Measurements from ENCODE around the gene AP1S3.
"Not testable (repeated sequence)": the region's sequence is repeated elsewhere in the genome, so short reads cannot be mapped to it uniquely, and the experiment has no call there.

AP1S3 gene

DNA sequence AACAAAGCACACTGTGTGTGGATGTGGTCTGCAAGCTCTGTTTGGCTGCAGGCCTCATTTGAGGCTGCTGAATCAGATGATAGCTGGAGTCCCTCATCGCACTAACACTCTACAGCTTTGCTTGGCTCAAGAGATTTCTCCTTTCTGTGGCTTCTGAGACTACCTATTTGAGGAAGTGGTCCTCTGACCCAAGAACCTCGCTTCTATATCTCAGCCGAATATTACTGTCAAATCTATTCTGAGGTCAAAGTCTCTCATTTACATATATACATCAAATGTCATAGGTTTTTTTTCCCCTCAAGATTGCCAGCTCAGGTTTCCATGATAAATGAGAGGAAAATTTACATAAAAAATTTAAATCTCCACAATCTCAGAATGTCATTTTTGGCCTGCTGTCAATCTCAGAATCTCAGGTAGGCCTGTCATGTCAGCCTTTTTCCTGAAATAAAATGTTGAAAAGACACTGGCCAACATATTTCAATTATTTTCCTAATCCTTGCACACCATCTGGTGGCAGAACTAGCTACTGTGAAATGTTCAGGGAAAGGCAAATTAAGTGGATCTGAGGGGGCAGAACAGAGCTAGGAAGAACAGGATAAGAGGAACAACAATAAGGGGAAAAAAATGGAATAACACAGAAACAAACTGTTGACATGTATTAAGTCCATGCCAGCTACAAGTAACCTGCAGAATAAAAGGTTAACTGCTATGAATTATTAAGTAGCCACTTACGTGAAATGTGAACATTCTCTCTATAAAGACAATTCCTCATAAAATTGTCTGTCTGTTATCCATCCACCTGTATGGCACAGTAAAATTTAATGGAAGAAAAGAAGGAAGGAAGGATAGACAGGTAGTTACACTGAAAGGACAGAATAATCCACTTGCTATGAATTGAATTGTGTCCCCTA is 39.3 kb downstream of the AP1S3 start:
- no peak for DNase-seq

DNA sequence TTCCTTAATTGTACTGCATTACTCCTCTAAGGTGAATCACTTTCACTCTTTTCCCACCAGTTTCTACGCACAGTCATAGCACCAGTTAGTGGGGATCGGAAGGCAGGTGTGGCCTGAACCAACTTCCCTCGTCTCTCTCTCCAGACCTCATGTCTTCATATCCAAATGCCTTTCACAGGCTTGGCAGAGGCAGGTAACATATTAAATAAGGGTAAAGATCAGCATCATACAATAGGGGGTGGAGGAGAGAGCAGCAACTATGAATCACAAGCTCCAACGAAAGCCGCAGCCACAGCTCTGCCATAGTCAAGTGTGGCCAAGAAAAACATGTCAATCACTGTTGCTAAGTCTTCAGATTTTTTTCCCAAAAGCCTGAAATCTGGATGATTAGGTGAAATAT is 40.3 kb downstream of the AP1S3 start:
- DNase-seq = no peak

- DNase-seq = no peak
Measured at GRCh38 chr2:223789423-223789822, 48.0 kb downstream of the AP1S3 start.

DNA sequence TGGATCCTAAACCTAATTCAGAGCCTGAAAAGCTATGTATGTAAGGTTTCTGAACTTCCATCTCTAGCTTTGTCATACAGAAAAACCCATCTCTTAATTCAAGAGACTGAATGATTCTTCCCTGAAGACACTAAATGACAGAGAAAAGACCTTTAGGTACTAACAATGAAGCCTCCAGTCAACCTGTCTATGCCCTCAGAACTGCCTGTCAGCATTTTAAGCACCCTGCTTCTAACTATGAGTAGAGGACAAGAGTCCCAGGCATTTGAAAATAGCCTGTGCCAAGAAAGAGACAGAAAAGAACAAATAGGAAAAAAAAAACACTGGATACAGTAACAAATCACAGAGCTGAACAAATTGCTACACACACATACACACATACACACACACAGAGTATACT is 48.6 kb downstream of the AP1S3 start:
- DNase-seq = no peak

DNA sequence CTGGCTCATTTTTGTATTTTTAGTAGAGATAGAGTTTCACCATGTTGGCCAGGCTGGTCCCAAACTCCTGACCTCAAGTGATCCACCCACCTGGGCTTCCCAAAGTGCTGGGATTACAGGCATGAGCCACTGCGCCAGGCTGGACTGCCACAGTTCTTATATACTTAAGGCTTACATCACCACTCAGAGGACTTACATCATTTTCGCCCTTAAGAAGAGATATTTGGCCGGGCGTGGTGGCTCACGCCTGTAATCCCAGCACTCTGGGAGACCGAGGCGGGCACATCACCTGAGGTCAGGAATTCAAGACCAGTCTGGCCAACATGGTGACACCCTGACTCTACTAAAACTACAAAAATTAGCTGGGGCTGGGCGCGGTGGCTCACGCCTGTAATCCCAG is 49.3 kb downstream of the AP1S3 start:
- DNase-seq = not testable (repeated sequence)

DNA sequence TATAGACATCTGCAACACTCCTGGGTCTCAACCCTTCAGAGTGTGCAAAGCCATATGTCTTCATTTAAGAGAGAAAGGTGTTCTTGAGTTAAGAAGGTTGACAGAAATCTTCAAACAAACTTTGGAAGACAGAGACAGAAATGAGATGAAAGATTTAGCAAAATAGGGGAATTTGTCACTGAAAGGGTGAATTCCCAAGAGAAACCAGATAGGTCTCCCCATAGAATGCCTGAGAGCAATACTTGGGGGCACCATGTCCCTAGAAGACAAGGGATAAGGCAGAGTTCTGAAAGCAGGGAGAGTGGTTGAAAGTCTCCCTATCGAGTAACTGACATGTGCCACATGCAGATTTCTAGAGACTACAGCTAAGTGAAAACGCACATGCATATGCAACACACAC is 50.0 kb downstream of the AP1S3 start:
- no peak for DNase-seq

DNA sequence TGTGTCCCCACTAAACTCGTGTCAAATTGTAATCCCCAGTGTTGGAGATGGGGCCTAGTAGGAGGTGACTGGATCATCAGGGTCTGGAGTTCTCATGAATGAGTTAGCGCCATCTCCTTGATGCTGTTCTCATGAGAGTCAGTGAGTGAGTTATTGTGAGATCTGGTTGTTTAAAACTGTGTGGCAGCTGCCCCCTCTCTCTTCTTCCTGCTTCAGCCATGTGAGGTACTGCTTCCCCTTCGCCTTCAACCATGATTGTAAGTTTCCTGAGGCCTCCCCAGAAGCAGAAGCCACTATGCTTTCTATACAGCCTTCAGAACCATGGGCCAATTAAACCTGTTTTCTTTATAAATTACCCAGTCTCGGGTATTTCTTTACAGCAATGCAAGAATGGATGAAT is 50.4 kb downstream of the AP1S3 start:
- DNase-seq = no peak

DNA sequence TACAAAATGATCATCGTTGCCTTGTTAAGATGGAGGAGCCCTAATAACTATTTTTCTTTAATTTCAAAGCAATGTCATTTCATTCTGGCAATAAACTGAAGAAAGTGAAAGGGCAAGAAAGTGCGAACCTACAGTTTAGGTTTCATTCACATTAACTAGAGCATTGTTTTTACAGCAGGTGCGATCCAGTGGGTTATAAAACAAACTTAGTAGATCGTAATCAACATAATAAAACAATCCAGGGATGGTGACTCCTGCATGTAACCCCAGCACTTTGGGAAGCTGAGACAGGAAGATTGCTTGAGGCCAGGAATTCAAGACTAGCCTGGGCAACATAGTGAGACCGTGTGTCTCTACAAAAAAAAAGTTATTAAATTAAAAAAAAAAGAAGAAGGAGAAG is 51.1 kb downstream of the AP1S3 start:
- no peak for DNase-seq

GRCh38 chr2:223784221-223784772 is 53.1 kb downstream of the AP1S3 start:
- no peak for DNase-seq

GRCh38 chr2:223782629-223783028 is 54.8 kb downstream of the AP1S3 start:
- DNase-seq = no peak

- DNase-seq = no peak
Measured at GRCh38 chr2:223781560-223781959, 55.8 kb downstream of the AP1S3 start.

DNA sequence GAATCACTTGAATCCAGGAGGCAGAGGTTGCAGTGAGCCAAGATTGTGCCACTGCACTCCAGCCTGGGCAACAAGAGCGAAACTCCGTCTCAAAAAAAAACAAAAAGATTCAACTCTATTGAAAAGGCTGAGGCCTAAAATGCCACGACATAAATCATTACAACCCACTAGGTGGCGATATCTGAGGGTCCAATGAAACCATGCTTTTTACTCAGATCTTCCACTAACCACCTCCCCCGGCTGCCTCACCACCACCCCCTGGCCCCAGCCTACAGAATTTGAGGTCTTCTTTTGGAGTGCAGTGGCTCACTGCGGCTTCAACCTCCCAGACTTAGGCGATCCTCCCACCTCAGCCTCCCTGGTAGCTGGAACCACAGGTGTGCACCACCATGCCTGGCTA is 57.5 kb downstream of the AP1S3 start:
- no peak for DNase-seq

DNA sequence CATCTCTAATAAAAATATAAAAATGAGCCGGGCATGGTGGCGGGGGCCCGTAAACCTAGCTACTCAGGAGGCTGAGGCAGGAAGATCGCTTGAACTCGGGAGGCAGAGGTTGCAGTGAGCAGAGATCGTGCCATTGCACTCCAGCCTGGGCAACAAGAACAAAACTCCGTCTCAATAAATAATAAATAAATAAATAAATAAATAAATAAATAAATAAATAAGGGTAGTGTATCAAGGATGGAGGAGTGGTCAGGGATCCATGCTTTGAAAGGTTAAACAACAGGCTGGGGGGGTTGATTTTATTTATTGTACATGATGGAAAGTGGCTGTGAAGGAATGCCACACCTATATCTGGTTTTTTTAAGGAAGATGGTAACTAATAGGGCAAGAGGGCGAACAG is 63.2 kb downstream of the AP1S3 start:
- DNase-seq = no peak

DNA sequence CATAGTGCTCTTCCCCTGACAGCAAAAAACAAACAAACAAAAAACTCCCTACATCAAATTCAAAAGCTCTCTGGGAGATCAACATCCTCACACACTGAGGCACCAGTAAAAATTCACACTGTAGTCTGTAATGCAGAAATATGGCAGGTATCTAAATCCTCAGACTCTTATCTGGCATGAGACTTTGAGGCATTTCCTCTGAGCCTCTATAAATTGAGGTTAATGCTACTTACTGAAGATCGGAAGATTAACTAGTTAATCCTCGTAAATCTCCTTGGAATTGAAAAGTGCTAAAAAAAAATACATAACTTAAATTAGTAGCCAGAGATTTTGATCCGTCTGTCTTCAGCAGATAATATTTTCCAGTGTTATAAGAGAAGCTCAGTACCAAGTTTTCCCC is 65.0 kb downstream of the AP1S3 start:
- DNase-seq = no peak

DNA sequence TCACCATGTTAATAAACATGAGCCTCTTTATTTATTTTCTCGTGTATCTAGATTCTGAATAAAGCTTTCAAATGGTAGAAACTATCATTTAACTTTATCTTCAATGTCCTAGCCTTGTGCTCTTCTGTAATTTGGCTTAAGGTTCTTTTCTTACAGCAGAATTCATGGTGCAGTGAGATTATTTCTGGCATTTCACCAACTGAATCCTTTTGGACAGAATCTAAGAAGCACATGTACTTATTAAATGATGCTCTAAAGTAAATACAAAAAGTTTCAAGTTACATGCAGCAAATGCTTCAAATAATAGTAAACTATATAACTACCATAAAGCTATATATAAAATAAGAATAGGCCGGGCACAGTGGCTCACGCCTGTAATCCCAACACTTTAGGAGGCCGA is 65.9 kb downstream of the AP1S3 start:
- DNase-seq = no peak

- DNase-seq = no peak
Measured at GRCh38 chr2:223768179-223768578, 69.2 kb downstream of the AP1S3 start.

GRCh38 chr2:223767341-223767740 is 70.0 kb downstream of the AP1S3 start:
- DNase-seq = no peak

DNA sequence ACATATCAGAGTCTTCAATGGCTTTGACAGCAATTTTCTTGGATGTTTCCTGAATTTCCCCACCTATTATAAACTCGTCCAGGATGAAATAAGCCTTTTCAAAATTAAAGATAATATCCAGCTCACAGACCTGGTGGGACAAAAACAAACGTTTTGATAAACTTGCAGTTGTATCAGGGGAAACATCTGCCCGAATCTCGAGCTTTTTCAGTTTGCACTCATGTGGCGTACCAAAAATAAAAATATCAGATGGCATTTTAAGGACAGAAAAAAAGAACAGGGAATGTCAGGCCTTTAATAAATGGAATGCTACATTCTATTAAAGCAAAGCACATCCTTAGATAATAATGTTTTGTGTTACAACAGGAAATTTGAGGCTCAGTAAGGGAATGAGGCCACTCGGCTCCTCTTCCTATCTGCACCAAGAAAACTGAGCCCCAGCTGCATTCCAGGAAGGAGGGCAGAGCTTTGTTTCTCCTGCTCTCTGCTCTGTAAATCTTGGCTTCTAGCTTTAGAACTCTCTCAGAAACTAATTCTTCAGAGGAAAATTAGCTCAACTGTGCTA is 72.1 kb downstream of the AP1S3 start:
- DNase-seq = no peak

GRCh38 chr2:223764796-223765195 is 72.6 kb downstream of the AP1S3 start:
- no peak for DNase-seq

GRCh38 chr2:223762853-223763252 is 74.5 kb downstream of the AP1S3 start:
- no peak for DNase-seq

DNA sequence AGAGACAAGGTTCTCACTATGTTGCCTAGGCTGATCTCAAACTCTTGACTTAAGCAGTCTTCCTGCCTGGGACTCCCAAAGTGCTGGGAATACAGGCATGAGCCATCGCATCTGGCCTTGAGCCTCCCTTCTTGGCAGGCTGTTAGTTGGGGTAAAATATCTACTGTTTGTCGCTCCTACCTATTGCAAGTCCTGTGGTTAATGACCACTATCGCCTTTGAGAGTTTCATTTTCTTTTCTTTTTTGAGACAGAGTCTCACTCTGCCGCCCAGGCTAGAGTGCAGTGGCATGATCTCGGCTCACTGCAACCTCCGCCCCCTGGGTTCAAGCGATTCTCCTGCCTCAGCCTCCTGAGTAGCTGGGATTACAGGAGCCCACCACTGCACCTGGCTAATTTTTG is 75.6 kb downstream of the AP1S3 start:
- not testable (repeated sequence) for DNase-seq

GRCh38 chr2:223760838-223761502 is 76.4 kb downstream of the AP1S3 start:
- DNase-seq = no peak

GRCh38 chr2:223759569-223760430 is 77.6 kb downstream of the AP1S3 start:
- no peak for DNase-seq
